OCI-LY7 (cell line): ENCODE data around the gene PITPNB. TPM values are rescaled to one million over a fixed set of nuclear protein-coding genes. Genes with fewer than 3 reads are reported as not detected.

Experiments
- BruUV-seq: library from RNA; stranded (reverse); fragments of 400-500 nt; replicated peaks from 2 replicates; lab custom pipeline; 2021; lab: Mats Ljungman, UMichigan
- CTCF ChIA-PET: fragments of 300-600 bp; sonication (Branson Sonifier 250); formaldehyde crosslinking; loops from one replicate; lab custom pipeline; 2022; ENCODE audit warnings: antibody characterized with exemption; ENCODE audit not compliant: unreplicated experiment; lab: Charles Lee
- POLR2A ChIA-PET: fragments of 300-600 bp; sonication (Branson Sonifier 250); formaldehyde crosslinking; loops from one replicate; lab custom pipeline; 2022; ENCODE audit warnings: antibody characterized with exemption; lab: Charles Lee
- DNase-seq: peaks from one replicate; pipeline ENCODE4 v3.0.0-alpha.2; 2015; ENCODE audit warnings: low spot score
- H2AFZ ChIP-seq: fragments of 200-600 bp; sonication (generic), shearing (Covaris generic); 2 replicates; pipeline ENCODE4 v1.6.1; 2014; ENCODE audit warnings: mild to moderate bottlenecking, antibody characterized with exemption, low read length, moderate library complexity
- H3K27ac ChIP-seq: fragments of 200-600 bp; sonication (generic); 2 replicates; pipeline ENCODE4 v1.5.1; 2014; ENCODE audit warnings: mixed run types, low read depth, mild to moderate bottlenecking, moderate library complexity, low read length, inconsistent platforms; ENCODE audit not compliant: poor library complexity, severe bottlenecking
- H3K36me3 ChIP-seq: fragments of 200-600 bp; sonication (generic); 2 replicates; pipeline ENCODE4 v1.6.1; 2014; ENCODE audit warnings: mild to moderate bottlenecking, antibody characterized with exemption, low read length, moderate library complexity, mixed read lengths; ENCODE audit not compliant: insufficient read depth
- H3K4me1 ChIP-seq: fragments of 200-600 bp; sonication (generic); 2 replicates; pipeline ENCODE4 v1.5.1; 2014; ENCODE audit warnings: mild to moderate bottlenecking, low read length; ENCODE audit not compliant: insufficient read depth, poor library complexity, severe bottlenecking
- H3K4me2 ChIP-seq: fragments of 200-600 bp; sonication (generic); 2 replicates; pipeline ENCODE4 v1.6.1; 2014; ENCODE audit warnings: mild to moderate bottlenecking, low read length
- H3K4me3 ChIP-seq: fragments of 200-600 bp; sonication (generic); 2 replicates; pipeline ENCODE4 v1.5.1; 2014; ENCODE audit warnings: mild to moderate bottlenecking, low read depth, low read length; ENCODE audit not compliant: poor library complexity, severe bottlenecking
- H3K79me2 ChIP-seq: fragments of 200-600 bp; sonication (generic); 2 replicates; pipeline ENCODE4 v1.6.1; 2016; ENCODE audit warnings: low read depth, mild to moderate bottlenecking, low read length, moderate library complexity, mixed read lengths; ENCODE audit not compliant: insufficient read depth
- H3K9me2 ChIP-seq: fragments of 200-600 bp; sonication (generic); 2 replicates; pipeline ENCODE4 v1.6.1; 2016; ENCODE audit warnings: mild to moderate bottlenecking, low read length, mixed read lengths; ENCODE audit not compliant: insufficient read depth
- H3K9me3 ChIP-seq: fragments of 200-600 bp; sonication (generic); 2 replicates; pipeline ENCODE4 v1.6.1; 2014; ENCODE audit warnings: mild to moderate bottlenecking, mixed run types, low read length, mixed read lengths
- H4K20me1 ChIP-seq: fragments of 200-600 bp; sonication (generic); 2 replicates; pipeline ENCODE4 v1.6.1; 2014; ENCODE audit warnings: mild to moderate bottlenecking, antibody characterized with exemption, low read length, moderate library complexity, mixed read lengths; ENCODE audit not compliant: insufficient read depth
- EZH2phosphoT487 ChIP-seq: fragments of 200-600 bp; sonication (generic); IDR thresholded peaks from 2 replicates; pipeline ENCODE4 v1.6.1; 2018; ENCODE audit warnings: low read depth, borderline replicate concordance, mild to moderate bottlenecking, mixed run types, antibody characterized with exemption, low read length, moderate library complexity, mixed read lengths
- intact Hi-C: fragments of 100-400 bp; cut with micrococcal nuclease; formaldehyde crosslinking; loops from one replicate; pipeline ENCODE4 v1.10.0; 2022; ENCODE audit not compliant: unreplicated experiment
- total RNA-seq, 2 experiments: library from RNA; depleted of rRNA in 1 of 2; stranded (reverse); fragments of >200 nt in 1 of 2; shearing (Covaris generic) in 1 of 2; gene quantifications; 2 replicates each; pipeline ENCODE4 v1.2.3, GENCODE V29; 2014 to 2022
- TF ChIP-seq, protein P1 (sequence below): fragments of 200-600 bp; sonication (generic); conservative IDR thresholded peaks from 2 replicates; pipeline ENCODE4 v1.5.1; 2014; ENCODE audit warnings: mild to moderate bottlenecking, antibody characterized with exemption, low read length, moderate library complexity, mixed read lengths

The PITPNB gene
- total RNA-seq, 2 experiments from 2014 or later, result 21.8 to 97.4 TPM

DNA sequence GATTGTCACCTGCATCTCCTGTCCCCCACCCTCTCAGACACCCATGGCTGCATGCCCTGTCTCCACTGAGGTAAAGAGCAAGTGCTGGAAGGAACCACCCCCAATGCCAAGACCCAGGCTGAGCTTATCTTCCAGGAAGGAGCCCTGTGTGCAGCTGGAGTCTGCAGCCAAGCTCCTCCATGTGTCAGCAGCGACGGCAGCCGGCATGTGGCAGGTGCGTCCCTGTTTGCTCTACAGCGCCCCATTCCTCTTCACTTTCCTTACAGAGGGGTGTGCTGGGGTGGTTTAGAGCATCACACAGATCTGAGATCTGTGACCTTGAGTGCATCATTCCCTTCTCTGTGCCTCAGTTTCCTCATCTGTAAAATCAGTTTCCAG lies 109.8 kb downstream of the PITPNB start:
- Histone ChIP-seq H3K79me2 (no peaks in the 10 kb centered on the region), H3K27ac (no peak overlapping the region), H3K4me2 (no peak overlapping the region), H4K20me1 (no peaks in the 10 kb centered on the region), H3K9me2 (no peaks in the 10 kb centered on the region), H3K4me1 (no peaks in the 10 kb centered on the region), H2AFZ (no peak overlapping the region), H3K9me3 (no peaks in the 10 kb centered on the region), H3K36me3 (no peaks in the 10 kb centered on the region), H3K4me3 (no peak overlapping the region)
- TF ChIP-seq, protein P1, sequence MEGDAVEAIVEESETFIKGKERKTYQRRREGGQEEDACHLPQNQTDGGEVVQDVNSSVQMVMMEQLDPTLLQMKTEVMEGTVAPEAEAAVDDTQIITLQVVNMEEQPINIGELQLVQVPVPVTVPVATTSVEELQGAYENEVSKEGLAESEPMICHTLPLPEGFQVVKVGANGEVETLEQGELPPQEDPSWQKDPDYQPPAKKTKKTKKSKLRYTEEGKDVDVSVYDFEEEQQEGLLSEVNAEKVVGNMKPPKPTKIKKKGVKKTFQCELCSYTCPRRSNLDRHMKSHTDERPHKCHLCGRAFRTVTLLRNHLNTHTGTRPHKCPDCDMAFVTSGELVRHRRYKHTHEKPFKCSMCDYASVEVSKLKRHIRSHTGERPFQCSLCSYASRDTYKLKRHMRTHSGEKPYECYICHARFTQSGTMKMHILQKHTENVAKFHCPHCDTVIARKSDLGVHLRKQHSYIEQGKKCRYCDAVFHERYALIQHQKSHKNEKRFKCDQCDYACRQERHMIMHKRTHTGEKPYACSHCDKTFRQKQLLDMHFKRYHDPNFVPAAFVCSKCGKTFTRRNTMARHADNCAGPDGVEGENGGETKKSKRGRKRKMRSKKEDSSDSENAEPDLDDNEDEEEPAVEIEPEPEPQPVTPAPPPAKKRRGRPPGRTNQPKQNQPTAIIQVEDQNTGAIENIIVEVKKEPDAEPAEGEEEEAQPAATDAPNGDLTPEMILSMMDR, result no peak
- no peak for TF ChIP-seq EZH2phosphoT487
- BruUV-seq, result no TSS peak
- POLR2A ChIA-PET, result no interaction called here
- no peak for DNase-seq
- intact Hi-C loops, result no loop called here
- CTCF ChIA-PET, result no interaction called here

DNA sequence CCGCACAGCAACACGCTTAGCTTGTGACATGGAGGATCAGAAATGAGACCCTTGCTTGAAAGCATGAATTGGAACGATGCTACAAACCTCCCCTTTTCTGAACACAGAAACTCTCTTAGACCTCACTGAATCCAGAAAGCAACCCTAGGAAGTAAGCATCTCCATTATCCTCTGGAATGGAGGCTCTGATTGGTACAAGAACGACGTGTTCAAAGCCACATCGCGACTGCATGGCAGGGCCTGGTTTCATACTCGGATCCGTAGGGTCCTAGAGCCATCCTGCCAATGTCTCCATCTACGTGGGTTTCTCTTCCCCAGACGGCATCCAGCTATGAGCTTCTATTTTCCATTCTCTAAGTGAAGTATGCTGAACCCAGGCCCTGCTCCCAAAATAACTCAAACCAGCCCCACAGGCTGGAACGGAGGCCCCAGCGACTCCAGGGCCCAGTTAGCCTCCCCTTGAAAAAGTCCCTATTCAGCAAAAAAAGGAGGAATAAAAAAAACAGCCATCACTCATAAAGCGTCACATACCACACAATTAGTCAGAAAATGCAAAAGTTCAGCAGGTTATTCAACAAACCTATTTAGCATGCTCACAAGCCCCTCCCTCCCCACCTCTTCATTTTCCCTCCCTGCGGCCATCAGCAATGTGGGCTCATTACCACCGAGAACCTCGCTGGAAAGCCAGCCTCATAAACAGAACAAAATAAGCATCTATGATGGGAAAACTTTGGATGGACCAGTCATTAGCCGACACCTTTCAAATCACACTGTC lies 110.4 kb downstream of the PITPNB start:
- H3K9me3 ChIP-seq, result no peaks in the 10 kb centered on the region
- H3K9me2 ChIP-seq, result no peaks in the 10 kb centered on the region
- no peak overlapping the region for H3K4me2 ChIP-seq
- ChIA-PET POLR2A (no interaction called here), CTCF (no interaction called here)
- no peak overlapping the region for H3K27ac ChIP-seq
- BruUV-seq, result no TSS peak
- no peaks in the 10 kb centered on the region for H3K36me3 ChIP-seq
- H3K4me3 ChIP-seq, result no peak overlapping the region
- no peak overlapping the region for H2AFZ ChIP-seq
- TF ChIP-seq, protein P1, result no peak
- no peak for TF ChIP-seq EZH2phosphoT487
- H3K4me1 ChIP-seq, result no peaks in the 10 kb centered on the region
- no peaks in the 10 kb centered on the region for H3K79me2 ChIP-seq
- intact Hi-C loops, result no loop called here
- DNase-seq, result no peak
- no peaks in the 10 kb centered on the region for H4K20me1 ChIP-seq

DNA sequence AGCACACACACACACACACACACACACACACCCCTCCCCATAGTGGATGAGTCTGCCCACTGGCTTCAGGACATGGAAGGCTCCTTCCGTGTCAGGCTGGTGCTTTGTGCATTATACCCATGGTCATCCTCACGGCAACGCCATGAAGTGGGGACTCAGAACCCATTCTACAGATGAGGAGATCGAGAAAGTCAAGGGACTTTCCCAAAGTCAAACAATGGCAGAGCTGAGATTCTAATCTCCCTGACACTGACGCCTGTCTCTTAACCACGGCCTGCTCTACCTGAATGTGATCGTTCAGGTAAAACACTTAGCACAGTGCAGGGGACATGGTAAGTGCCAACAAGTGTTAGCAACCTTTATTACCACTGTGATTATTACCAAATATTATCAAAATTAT lies 113.2 kb downstream of the PITPNB start:
- H3K9me2 ChIP-seq, result no peaks in the 10 kb centered on the region
- H3K4me2 ChIP-seq, result no peak overlapping the region
- H3K27ac ChIP-seq, result no peak overlapping the region
- ChIA-PET POLR2A (no interaction called here), CTCF (no interaction called here)
- no peaks in the 10 kb centered on the region for H3K9me3 ChIP-seq
- H4K20me1 ChIP-seq, result no peaks in the 10 kb centered on the region
- no peak for DNase-seq
- no peaks in the 10 kb centered on the region for H3K79me2 ChIP-seq
- no TSS peak for BruUV-seq
- TF ChIP-seq, protein P1, result no peak
- no peak for TF ChIP-seq EZH2phosphoT487
- no peak overlapping the region for H2AFZ ChIP-seq
- no peaks in the 10 kb centered on the region for H3K4me1 ChIP-seq
- H3K4me3 ChIP-seq, result no peak overlapping the region
- no peaks in the 10 kb centered on the region for H3K36me3 ChIP-seq
- intact Hi-C loops, result no loop called here
